Measurements from ENCODE around the gene EIF2S1. TPM values are rescaled to one million over a fixed set of nuclear protein-coding genes. Genes with fewer than 3 reads are reported as not detected.

The EIF2S1 gene
- total RNA-seq, 1 donor from 2014 or later: 143 TPM

GRCh38 chr14:67365476-67365875, 5.3 kb downstream of the EIF2S1 start:
- Histone ChIP-seq H3K9ac (ENCODE audit: low read length) (no peak overlapping the region), H4K20me1 (ENCODE audit: insufficient read depth, low read length) (peaks cover 53% of the 10 kb centered on the region), H3K27me3 (ENCODE audit: insufficient read depth, low read length) (no peaks in the 10 kb centered on the region), H3K36me3 (ENCODE audit: insufficient read depth, low read length) (peaks cover 38% of the 10 kb centered on the region), H3K4me3 (ENCODE audit: insufficient read depth, low read depth, low read length) (no peak overlapping the region), H3K4me1 (ENCODE audit: insufficient read depth, low read length) (peaks cover 9% of the 10 kb centered on the region), H3K4me2 (ENCODE audit: low read length) (no peak overlapping the region), H3K9me3 (ENCODE audit: insufficient read depth, low read depth, low read length) (no peaks in the 10 kb centered on the region), H3K79me2 (ENCODE audit: insufficient read depth, low read length) (peaks cover 82% of the 10 kb centered on the region), H2AFZ (ENCODE audit: low read depth, low read length) (no peak overlapping the region), H3K27ac (ENCODE audit: low read depth, low read length) (no peak overlapping the region)
- DNase-seq (ENCODE audit: low read depth): no peak
- Mint-ChIP-seq H3K9me3 (ENCODE audit: unreplicated experiment) (no peaks in the 10 kb centered on the region), H3K36me3 (ENCODE audit: low read depth, unreplicated experiment) (no peaks in the 10 kb centered on the region), H3K4me1 (ENCODE audit: low read depth, unreplicated experiment) (peaks cover 7% of the 10 kb centered on the region), H3K27ac (ENCODE audit: unreplicated experiment) (no peak overlapping the region), H3K27me3 (ENCODE audit: low read depth, unreplicated experiment) (no peaks in the 10 kb centered on the region), H3K4me3 (ENCODE audit: unreplicated experiment) (no peak overlapping the region)
- FAIRE-seq: no peak
- TF ChIP-seq CTCF (IDR thresholded peaks at IDR 0.05; ENCODE audit: insufficient read depth, low read depth, low read length) (no peak), EZH2 (IDR thresholded peaks at IDR 0.05; ENCODE audit: insufficient read depth, low read length) (no peak)

DNA sequence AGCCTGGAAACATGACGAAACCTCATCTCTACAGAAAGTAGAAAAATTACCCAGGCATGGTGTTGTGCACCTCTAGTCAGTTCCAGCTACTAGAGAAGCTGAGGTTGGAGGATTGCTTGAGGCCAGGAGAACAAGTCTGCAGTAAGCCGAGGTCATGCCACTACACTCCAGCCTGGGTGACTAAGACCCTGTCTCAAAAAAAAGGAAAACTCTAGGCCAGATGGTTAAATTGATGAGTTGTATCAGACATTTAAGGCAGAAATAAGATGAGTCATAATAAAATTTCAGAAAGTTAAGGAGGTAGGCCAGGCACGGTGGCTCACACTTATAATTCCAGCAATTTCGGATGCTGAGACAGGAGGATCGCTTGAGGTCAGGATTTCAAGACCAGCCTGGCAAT, 10.7 kb downstream of the EIF2S1 start:
- peaks cover 52% of the 10 kb centered on the region for H4K20me1 ChIP-seq (ENCODE audit: insufficient read depth, low read length)
- Mint-ChIP-seq H3K36me3 (ENCODE audit: low read depth, unreplicated experiment) (peaks cover 2% of the 10 kb centered on the region), H3K4me1 (ENCODE audit: low read depth, unreplicated experiment) (peaks cover 2% of the 10 kb centered on the region), H3K4me3 (ENCODE audit: unreplicated experiment) (no peak overlapping the region), H3K27me3 (ENCODE audit: low read depth, unreplicated experiment) (no peaks in the 10 kb centered on the region), H3K9me3 (ENCODE audit: unreplicated experiment) (no peaks in the 10 kb centered on the region), H3K27ac (ENCODE audit: unreplicated experiment) (no peak overlapping the region)
- H3K36me3 ChIP-seq (ENCODE audit: insufficient read depth, low read length): peaks cover 40% of the 10 kb centered on the region
- H3K9me3 ChIP-seq (ENCODE audit: insufficient read depth, low read depth, low read length): no peaks in the 10 kb centered on the region
- H3K4me3 ChIP-seq (ENCODE audit: insufficient read depth, low read depth, low read length): no peak overlapping the region
- DNase-seq (ENCODE audit: low read depth) (peak; percentile 34), FAIRE-seq (no peak)
- H3K9ac ChIP-seq (ENCODE audit: low read length): no peak overlapping the region
- H3K27me3 ChIP-seq (ENCODE audit: insufficient read depth, low read length): no peaks in the 10 kb centered on the region
- H3K4me1 ChIP-seq (ENCODE audit: insufficient read depth, low read length): peaks cover 3% of the 10 kb centered on the region
- H3K79me2 ChIP-seq (ENCODE audit: insufficient read depth, low read length): peaks cover 62% of the 10 kb centered on the region
- no peak for TF ChIP-seq EZH2 (IDR thresholded peaks at IDR 0.05; ENCODE audit: insufficient read depth, low read length)
- TF ChIP-seq CTCF (IDR thresholded peaks at IDR 0.05; ENCODE audit: insufficient read depth, low read depth, low read length): no peak
- H3K27ac ChIP-seq (ENCODE audit: low read depth, low read length): no peak overlapping the region
- H2AFZ ChIP-seq (ENCODE audit: low read depth, low read length): no peak overlapping the region
- no peak overlapping the region for H3K4me2 ChIP-seq (ENCODE audit: low read length)

DNA sequence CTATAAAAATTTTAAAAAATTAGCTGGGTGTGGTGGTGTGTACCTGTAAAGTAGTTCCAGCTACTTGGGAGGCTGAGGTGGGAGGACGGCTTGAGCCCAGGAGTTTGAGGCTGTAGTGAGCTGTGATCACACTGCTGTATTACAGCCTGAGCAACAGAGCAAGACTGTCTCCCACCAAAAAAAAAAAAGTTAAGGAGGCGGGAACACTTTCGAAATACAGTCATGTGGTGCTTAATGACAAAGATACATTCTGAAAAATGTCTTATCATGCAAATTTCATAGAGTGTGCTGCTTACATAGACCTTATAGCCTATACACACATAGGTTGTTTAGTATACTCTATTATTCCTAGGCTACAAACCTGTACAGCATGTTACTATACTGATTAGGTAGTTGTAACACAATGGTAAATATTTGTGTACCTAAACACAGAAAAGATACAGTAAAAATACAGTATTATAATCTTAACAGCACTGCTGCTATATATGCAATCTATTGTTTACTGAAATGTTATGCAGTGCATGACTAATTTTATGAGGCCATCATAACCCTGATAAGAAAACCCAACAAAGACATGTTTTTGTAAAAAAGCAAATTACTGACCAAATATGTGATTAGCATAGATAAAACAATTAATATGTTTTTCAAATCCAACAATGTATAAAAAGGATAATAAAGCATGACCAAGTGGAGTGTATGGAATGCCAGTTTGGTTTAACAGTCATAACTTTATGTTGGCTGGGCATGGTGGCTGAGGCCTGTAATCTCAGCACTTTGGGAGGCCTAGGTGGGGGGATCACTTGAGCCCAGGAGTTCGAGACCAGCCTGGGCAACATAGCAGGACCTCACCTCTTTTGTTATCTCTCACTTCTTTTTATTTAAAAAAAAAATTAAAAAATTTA, 11.4 kb downstream of the EIF2S1 start:
- H3K36me3 ChIP-seq (ENCODE audit: insufficient read depth, low read length): peaks cover 40% of the 10 kb centered on the region
- no peaks in the 10 kb centered on the region for H3K9me3 Mint-ChIP-seq (ENCODE audit: unreplicated experiment)
- no peak for TF ChIP-seq EZH2 (IDR thresholded peaks at IDR 0.05; ENCODE audit: insufficient read depth, low read length)
- no peak for TF ChIP-seq CTCF (IDR thresholded peaks at IDR 0.05; ENCODE audit: insufficient read depth, low read depth, low read length)

More for the DNA sequence above, 11.4 kb downstream of the EIF2S1 start:
- Mint-ChIP-seq H3K4me1 (ENCODE audit: low read depth, unreplicated experiment) (peaks cover 2% of the 10 kb centered on the region), H3K36me3 (ENCODE audit: low read depth, unreplicated experiment) (peaks cover 5% of the 10 kb centered on the region), H3K27ac (ENCODE audit: unreplicated experiment) (no peak overlapping the region), H3K4me3 (ENCODE audit: unreplicated experiment) (no peak overlapping the region), H3K27me3 (ENCODE audit: low read depth, unreplicated experiment) (no peaks in the 10 kb centered on the region)
- H3K9me3 ChIP-seq (ENCODE audit: insufficient read depth, low read depth, low read length): no peaks in the 10 kb centered on the region
- DNase-seq (ENCODE audit: low read depth): no peak
- peaks cover 56% of the 10 kb centered on the region for H3K79me2 ChIP-seq (ENCODE audit: insufficient read depth, low read length)
- H3K4me3 ChIP-seq (ENCODE audit: insufficient read depth, low read depth, low read length): no peak overlapping the region
- FAIRE-seq: no peak
- H3K4me1 ChIP-seq (ENCODE audit: insufficient read depth, low read length): peaks cover 3% of the 10 kb centered on the region
- no peak overlapping the region for H3K4me2 ChIP-seq (ENCODE audit: low read length)
- no peak overlapping the region for H2AFZ ChIP-seq (ENCODE audit: low read depth, low read length)
- no peak overlapping the region for H3K9ac ChIP-seq (ENCODE audit: low read length)
- no peaks in the 10 kb centered on the region for H3K27me3 ChIP-seq (ENCODE audit: insufficient read depth, low read length)
- no peak overlapping the region for H3K27ac ChIP-seq (ENCODE audit: low read depth, low read length)
- peaks cover 51% of the 10 kb centered on the region for H4K20me1 ChIP-seq (ENCODE audit: insufficient read depth, low read length)
